Inflammatory macrophage treated with lipopolysaccharide for 1 hour (primary cell): ENCODE measurements around the gene FAM50A.

ENCODE experiments used
- DNase-seq, 2 donors: peaks; one replicate each; pipeline ENCODE4 v3.0.0-alpha.2; 2020 to 2022

Gene FAM50A

GRCh38 chrX:154413142-154413541 lies 30.8 kb upstream of the FAM50A start:
- DNase-seq, result no peak

GRCh38 chrX:154417157-154417556 lies 26.8 kb upstream of the FAM50A start:
- no peak for DNase-seq

- DNase-seq, result no peak
Measured at GRCh38 chrX:154419189-154419588, 24.8 kb upstream of the FAM50A start.

- no peak for DNase-seq
Measured at GRCh38 chrX:154419688-154420401, 24.1 kb upstream of the FAM50A start.

GRCh38 chrX:154420402-154420756 lies 23.6 kb upstream of the FAM50A start:
- DNase-seq, result no peak

GRCh38 chrX:154426916-154427770 lies 16.8 kb upstream of the FAM50A start:
- peak; percentile 20 to 51 for DNase-seq

- peak; percentile 87 to 92 for DNase-seq
Measured at GRCh38 chrX:154428176-154429171, 15.5 kb upstream of the FAM50A start, which contains the start of gene ATP6AP1. ATP6AP1 (plus strand) TSS chrX:154428677; CDS start chrX:154428693, 16 bp downstream.

- peak in 1 of 2 donors; percentile 59 for DNase-seq
Measured at GRCh38 chrX:154429711-154430110, 14.2 kb upstream of the FAM50A start.

- DNase-seq, result peak; percentile 22 to 53
Measured at GRCh38 chrX:154430479-154430878, 13.5 kb upstream of the FAM50A start.

- DNase-seq, result peak; percentile 76 to 90
Measured at GRCh38 chrX:154430916-154431315, 13.0 kb upstream of the FAM50A start.

GRCh38 chrX:154431341-154431740 lies 12.6 kb upstream of the FAM50A start:
- DNase-seq, result peak; percentile 53 to 87

GRCh38 chrX:154432210-154432609 lies 11.7 kb upstream of the FAM50A start:
- no peak for DNase-seq

GRCh38 chrX:154433605-154434004 lies 10.3 kb upstream of the FAM50A start:
- DNase-seq, result no peak

GRCh38 chrX:154434394-154435168 lies 9.4 kb upstream of the FAM50A start:
- no peak for DNase-seq

- no peak for DNase-seq
Measured at GRCh38 chrX:154435171-154435733, 8.7 kb upstream of the FAM50A start.

- no peak for DNase-seq
Measured at GRCh38 chrX:154436374-154436982, 7.5 kb upstream of the FAM50A start.

GRCh38 chrX:154436983-154437752 lies 6.8 kb upstream of the FAM50A start, which contains the start of gene GDI1:
GDI1 (plus strand) TSS chrX:154437154; CDS start chrX:154437255, 101 bp downstream.
- peak; percentile 19 to 29 for DNase-seq

GRCh38 chrX:154437971-154438893 lies 5.7 kb upstream of the FAM50A start:
- no peak for DNase-seq

GRCh38 chrX:154439841-154440240 lies 4.1 kb upstream of the FAM50A start:
- no peak for DNase-seq
